GM21529 (cell line): ENCODE data around the gene NOD2.

Experiments
- ATAC-seq: cut with Tn5 transposase; IDR thresholded peaks from one replicate; pipeline ENCODE4 v1.9.1; 2021; ENCODE audit not compliant: unreplicated experiment

Gene NOD2

DNA sequence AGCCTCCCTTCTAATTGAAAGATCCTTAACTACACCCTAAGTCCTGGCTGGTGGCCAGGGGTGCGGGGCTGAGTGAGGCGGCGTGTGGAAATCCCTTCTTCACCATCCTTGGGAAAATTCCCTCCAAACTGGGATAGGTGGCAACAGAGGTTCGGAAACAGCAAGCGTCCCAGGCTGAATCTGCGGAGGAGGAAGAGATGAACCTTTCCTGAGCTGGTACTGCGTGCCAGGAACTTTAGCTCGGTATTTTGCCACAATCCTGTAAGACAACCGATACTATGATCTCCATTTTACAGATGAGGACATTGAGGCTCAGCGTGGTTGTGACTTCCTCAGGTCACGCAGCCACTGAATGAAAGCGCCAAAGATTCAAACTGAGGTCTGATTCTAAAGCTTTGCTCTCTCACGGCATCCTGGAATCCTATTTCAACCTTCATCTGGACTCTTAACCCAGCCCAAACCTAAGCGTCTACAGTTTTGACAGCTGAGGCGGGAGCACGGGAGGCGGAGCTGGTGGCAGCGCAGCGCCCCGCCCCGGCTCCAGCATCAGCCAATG lies 47.9 kb downstream of the NOD2 start:
- ATAC-seq = peak; percentile 1

DNA sequence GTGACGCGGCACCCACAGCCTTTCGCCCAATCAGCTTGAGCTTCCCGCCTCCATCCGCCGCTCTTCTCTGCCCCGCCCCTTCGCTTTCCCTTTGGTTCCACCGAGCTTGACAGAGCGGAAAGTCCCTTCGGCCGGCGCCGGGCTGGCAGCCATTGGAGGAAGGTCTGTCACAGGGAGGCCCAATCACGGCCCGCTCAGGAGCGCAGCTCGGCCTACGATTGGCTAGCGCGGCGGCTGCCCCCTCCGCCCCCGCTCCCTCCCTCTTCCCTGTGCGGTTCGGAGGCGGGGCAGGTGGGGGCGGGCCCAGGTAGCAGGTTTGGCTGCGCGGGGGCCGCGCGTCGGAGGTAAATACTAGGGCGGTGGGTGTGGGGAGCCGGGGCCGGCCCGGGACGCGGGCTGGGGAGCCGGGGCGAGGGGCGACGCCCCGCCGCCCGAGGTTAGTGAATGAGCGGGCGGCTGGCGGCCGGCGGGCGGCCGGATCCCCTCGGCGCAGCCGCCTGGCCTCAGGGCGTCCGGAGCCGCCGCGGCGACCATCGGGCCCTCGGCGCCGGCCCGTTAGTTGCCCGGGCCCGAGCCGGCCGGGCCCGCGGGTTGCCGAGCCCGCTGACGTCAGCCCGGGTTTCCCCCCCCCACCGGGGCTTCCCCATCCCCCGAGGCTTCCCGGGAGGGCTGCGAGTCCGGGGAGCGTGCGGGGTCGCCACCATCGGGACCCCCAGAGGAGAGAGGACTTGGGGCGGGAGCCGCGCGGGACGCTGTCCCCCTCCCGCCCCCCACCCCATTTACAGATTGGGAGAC lies 48.6 kb downstream of the NOD2 start, which contains the start of gene CYLD:
CYLD (plus strand) TSS at position 306 of the 795 bp plus-strand sequence. CDS start 7,613 bp downstream, outside the sequence.
- peak; percentile 90 for ATAC-seq

DNA sequence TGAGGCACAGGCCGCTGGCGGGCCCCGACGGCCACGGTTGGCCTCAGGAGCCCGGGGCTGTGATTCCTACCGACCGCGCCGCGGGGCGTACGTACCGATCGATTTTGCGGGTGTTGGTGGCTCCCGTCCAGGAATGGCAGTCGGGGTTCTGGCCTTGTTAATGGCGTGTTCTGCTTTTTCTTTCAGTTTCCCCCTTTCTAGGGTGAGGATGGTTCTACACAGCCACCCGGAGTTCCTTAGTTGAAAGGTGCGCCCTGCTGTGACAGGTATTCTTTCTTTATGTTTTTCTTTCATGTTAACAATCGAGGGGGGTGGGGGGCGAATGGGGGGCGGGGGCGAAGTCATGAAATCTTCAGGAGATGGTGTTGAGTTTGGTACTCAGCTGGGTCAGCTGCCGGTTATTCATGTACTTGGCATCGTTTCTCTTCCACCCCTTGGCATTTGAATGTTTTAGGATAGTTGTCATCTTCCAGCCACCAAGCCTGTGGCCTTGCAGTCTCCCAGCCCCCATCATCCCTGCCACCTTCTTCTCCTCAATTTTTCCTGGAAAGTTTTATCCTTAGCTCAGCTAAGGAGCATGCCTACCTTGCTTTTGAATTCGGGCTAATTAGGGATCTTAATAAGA lies 49.3 kb downstream of the NOD2 start:
- ATAC-seq = no peak

DNA sequence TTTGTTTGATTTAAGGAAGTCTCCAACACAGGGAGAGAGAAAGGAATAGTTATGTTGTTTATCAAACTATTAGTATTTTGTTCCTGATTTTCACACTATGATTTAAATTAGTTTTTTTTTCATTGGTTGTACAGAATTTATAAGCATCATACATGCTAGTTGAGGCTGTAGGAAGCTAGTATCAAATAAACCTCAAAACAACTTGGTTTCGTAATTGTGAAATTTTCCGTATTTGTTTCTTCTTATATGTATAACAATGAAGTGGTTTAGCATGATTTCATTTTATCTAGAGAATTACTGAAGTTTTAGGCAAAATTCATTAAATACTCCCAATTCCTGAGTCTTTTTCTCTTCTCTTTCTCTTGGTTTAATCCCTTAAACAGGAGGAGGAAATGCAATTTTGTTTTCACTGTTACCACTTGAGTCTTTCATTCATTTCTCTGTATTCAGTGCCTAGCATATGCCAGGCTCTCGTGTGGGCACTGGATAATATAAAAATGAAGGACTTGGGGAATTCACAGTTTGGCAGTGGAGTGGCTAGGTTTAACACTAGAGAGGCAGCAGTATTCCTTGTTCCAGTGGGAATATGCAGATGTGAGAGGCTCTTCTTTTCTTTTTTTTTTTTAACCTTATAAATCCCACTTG lies 50.3 kb downstream of the NOD2 start:
- ATAC-seq = no peak

DNA sequence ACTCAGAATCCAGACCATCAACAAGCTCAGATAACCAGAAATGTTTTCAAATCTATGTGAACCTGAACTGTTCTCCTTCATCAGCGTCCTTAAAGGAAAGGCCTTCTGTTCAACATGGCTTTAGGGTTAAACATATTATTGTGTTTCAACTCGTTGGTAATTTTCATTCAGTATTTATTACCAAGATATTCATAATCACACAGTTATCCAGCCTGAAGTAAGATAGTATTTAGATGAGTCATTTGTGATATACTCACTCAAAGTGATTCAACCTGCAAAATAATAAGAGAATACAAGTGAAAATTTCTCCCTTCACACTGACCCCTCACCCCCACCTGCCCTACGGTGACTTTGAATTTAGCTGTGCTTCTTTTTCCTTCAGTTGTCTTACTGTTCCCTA lies 51.5 kb downstream of the NOD2 start:
- no peak for ATAC-seq

DNA sequence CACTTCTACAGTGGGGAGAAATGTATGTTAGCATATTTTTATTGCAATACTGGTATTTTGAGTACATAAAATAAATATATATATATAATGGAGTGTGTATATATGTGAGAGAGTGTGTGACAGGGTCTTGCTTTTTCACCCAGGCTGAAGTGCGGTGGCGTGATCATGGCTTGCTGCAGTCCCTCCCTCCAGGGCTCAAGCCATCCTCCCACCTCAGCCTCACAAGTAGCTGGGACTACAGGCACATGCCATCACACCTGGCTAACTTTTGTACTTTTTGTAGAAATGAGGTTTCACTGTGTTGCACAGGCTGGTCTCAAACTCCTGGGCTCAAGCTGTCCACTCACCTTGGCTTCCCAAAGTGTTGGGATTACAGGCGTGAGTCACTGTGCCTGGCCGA lies 52.5 kb downstream of the NOD2 start:
- ATAC-seq = no peak

DNA sequence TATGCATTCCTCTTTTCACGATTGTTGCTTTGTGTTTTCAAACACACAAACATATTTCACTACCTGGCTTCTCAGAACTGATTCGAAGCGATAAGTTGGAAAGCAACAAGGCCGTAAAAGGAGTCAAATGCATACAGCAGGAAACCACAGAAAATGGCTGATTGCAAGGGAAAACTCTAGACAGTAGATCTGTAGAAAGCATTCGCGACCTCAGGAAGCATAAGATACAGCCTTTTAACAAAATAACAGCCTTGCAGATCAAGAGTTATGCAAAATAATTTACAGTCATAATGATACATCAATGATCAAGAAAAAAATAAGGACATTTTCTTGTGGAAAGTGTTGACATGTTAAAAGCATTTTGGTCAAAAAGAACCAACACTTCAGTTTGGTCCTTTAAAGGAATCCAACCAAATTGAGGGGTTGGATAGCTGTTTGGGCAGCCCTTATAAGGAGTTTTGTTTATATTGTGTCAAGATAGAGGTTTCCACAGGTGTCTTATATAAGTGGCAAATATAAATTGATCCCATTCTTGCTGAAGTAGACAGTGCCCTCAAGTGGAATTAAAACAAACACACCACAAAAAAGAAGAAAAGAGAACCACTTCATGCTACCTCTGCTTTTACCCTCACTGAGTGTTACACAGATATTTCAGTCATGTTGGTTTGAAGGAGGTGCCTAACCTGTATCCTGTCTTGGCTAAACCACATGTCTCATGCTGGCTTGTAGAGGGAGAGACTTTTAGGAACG lies 54.0 kb downstream of the NOD2 start:
- peak; percentile 58 for ATAC-seq

DNA sequence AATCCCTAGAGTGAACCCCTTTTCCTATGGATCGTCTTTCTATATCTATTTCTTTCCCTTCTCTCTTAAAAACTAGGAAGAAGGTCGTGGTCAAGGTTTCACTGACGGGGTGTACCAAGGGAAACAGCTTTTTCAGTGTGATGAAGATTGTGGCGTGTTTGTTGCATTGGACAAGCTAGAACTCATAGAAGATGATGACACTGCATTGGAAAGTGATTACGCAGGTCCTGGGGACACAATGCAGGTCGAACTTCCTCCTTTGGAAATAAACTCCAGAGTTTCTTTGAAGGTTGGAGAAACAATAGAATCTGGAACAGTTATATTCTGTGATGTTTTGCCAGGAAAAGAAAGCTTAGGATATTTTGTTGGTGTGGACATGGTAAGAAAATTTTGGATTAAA lies 58.1 kb downstream of the NOD2 start:
- ATAC-seq = no peak

DNA sequence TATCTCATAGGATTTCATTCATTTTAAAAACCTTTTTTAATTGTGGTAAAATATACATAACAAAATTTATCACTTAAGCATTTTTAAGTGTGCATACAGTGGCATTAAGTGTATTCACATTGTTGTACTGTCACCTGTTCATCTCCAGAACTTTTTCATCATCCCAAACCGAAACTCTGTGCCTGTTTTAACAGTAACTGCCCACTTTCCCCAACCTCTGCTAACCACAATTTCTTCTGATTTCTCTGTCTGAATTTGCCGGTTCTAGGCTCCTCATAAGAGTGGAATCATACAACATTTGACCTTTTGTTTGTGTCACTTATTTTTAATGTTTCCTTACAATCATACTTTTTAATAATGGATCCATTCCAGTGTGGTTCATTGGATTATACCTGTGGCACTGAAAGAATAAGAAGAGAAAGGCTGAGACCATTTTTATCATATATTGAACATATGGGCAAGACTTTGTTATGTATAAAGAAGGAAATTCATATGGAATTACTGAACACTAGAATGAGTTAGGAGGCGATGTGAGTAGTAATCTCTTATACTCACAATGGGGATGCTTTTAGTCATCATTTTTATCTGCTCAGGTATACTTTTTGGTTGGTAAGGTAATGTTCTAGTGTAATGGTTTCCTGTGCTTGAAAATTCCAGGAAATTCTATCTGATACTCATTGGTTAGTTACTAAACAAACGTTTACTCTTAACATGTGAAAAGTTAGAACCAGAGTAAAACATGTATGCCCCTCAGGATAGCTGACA lies 59.2 kb downstream of the NOD2 start:
- ATAC-seq = no peak

DNA sequence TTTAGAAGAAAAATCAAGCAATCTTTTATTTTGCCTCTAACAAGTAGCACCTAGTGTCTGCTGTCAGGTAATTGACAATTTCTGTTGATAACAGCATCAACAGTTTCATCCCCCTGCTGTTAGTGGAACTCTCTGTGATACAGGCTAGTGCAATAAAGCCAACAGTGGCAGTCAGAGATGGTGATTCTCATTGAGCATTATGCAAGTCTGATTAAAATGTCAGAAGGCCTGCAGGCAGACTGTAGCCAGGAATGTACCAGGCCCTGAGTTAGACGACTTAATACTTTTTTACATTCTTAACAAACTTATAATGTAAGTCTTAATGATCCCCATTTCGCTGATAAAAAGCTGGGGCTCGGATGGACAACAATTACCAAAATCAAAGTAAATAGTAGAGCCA lies 63.1 kb downstream of the NOD2 start:
- no peak for ATAC-seq

DNA sequence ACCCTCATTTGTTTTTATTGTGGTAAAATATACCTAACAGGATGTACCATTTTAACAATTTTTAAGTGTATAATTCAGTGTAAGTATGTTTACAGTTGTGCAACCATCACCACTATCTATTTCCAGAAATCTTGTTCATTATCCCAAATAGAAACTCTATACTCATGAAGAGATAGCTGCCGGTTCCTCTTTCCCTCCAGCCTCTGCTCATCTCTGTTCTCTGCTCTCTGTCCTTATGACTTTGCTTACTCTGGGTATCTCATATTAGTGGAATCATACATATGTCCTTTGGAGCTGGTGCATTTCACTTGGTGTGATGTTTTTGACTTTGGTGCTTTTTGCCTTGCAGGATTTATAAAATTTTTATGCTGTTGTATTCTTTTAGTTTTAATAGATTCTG lies 67.9 kb downstream of the NOD2 start:
- no peak for ATAC-seq

DNA sequence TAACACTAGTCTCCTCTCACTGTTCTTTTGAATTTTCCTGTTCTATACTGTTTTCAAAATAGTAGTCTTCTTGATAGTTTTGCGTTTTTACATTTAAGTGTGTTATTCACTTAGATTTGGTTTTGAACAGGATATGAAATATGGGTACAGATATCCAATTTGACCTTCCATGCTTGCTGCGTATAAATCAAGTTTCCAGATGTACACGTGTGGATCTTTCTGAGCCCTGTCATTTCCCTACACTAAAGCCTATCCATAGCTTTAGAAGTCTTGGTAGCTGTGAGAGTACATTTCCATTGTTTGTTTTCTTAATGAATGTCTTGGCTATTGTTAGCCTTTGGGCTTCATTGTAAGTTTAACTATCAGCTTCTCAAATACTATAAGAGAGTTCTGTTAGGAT lies 68.8 kb downstream of the NOD2 start:
- ATAC-seq = no peak

DNA sequence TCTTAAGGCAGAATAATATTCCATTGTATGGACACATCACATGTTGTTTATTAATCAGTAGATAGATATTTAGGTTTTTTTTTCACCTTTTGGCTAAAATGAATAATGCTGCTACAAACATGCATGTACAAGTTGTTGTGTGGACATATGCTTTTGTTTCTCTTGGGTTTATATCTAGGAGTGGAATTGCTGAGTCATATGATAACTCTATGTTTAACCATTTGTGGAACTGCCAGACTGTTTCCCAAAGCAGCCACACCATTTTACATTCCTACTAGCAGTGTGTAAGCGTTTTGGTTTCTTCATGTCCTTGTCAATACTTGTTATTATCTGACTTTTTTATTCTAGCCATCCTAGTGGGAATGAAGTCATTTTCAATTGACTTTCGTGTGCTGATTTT lies 69.8 kb downstream of the NOD2 start:
- ATAC-seq = no peak

DNA sequence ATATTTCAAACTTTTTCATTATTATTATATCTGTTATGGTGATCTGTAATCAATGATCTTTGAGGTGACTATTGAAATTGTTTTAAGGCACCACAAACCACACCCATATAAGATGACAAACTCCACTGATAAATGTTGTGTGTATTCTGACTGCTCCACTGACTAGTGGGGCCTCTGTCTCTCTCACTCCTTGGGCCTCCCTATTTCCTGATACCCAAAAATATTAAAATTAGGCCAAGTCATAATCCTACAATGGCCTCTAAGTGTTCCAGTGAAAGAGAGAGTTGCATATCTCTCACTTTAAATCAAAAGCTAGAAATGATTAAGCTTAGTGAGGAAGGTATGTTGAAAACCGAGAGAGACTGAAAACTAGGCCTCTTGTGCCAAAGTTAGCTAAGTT lies 71.9 kb downstream of the NOD2 start:
- no peak for ATAC-seq

DNA sequence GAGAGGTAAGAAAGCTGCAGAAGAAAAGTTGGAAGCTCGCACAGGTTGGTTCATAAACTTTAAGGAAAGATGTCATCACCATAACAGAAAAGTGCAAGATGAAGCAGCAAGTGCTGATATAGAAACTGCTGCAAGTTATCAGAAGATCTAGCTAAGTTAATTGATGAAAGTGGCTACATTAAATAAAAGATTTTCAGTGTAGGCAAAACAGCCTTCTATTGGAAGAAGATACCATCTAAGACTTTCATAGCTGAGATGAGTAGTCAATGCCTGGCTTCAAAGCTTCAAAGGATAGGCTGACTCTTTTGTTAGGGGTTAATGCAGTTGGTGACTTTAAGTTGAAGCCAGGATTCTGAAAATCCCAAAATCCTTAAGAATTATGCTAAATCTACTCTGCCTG lies 72.5 kb downstream of the NOD2 start:
- ATAC-seq = no peak

DNA sequence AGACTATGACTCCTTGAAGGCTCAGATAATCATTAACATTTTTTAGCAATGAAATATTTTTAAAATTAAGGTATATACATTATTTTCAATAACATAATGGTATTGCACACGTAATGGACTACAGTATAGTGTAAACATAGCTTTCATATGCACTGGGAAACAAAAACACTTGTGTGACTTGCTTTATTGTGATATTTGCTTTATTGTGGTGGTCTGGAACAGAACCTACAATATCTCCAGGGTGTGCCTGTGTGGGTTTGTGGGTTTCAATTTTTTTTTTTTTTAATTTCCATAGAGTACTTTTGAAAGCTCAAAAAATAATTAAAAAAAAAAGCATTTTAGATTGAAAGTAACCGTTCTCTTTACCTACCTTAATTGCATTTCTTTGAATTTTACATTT lies 73.8 kb downstream of the NOD2 start:
- ATAC-seq = no peak

DNA sequence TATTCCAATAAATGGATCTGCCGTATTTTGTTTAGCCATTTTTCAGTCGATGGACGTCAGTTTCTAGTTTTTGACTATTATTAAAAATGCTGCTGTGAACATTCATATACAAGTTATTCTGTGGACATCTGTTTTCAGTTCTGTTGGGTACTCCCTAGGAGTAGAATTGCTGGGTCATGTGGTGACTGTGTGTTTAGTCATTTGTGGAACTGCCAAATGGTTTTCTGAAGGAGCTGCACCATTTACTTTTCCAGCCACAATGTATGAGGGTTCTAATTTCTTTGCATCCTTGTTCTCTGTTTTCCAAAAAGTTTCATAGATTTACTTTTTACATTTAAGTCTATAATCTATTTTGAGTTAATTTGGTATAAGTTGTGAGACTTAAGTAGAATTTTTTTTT lies 78.0 kb downstream of the NOD2 start:
- ATAC-seq = no peak

DNA sequence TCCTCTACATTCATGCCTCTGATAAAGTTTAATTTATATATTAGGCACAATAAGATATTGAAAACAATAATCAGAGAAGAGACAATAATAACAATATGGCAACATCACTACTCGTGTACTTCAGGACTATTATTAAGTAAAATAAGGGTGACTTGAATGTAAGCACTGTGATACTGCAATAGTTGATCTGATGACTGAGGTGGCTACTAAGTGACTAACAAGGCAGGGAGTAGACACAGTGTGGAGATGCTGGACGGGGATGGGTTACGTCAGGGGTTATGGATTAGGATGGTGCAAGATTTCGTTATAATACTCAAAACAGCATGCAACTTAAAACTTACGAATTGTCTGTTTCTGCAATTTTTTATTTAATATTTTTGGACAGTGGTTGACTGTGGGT lies 81.0 kb downstream of the NOD2 start:
- no peak for ATAC-seq

DNA sequence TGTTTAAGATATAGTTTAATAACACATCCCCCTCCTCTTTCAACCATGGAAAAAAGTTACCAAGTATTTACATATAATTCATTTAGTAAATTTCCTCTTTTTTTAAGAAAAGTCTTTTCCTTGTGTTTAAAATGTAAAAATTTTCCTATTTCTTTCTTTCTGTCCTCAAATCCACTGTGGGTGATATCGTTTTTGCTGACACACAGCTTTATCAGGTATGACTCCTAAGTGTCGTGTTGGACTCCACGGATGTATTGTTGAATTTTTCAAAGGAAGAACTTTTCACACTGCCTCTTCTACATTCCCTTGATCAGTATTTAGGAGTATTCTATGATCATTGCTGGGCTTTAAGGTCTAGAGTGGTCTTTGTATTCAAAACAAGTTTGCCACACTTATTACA lies 81.6 kb downstream of the NOD2 start:
- no peak for ATAC-seq

DNA sequence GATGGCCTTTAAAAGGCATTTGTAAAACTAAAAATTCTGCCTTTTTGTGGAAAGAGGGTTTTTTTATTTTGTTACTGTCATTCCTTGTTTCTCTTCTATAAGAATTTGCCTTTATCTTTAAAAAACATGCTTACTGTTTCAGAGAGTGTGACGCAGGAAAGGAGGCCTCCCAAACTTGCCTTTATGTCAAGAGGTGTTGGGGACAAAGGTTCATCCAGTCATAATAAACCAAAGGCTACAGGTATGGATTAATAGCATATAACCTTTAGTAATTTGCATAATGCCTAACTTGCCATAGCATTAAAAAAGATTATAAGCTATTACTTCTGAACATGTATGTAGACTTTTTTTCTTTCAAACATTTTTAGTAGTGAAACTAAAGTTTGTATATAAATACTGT lies 82.6 kb downstream of the NOD2 start:
- ATAC-seq = no peak
